Esophagus squamous epithelium (tissue), 5 donors: ENCODE measurements around the gene ATP6V0D1. TPM values are rescaled to one million over a fixed set of nuclear protein-coding genes. Genes with fewer than 3 reads are reported as not detected.

ENCODE experiments used
- DNase-seq: peaks from one replicate; lab custom pipeline; 2025; lab: John Stamatoyannopoulos, UW
- H3K27ac ChIP-seq, 4 donors: fragments of 200-600 bp; sonication (generic); one replicate each; pipeline ENCODE4 v1.5.1; 2016 to 2019; ENCODE audit warnings: mild to moderate bottlenecking in 1 of 4
- H3K27me3 ChIP-seq, 4 donors: fragments of 200-600 bp; sonication (generic); 1 replicate in 3 of 4; 2 replicates in 1 of 4; pipeline versions ENCODE4 v1.5.1 to v1.6.0; 2017 to 2021; ENCODE audit warnings: antibody characterized with exemption in 1 of 4
- H3K36me3 ChIP-seq, 3 donors: fragments of 200-600 bp; sonication (generic); one replicate each; pipeline ENCODE4 v1.5.1; 2016 to 2019
- H3K4me1 ChIP-seq, 3 donors: fragments of 200-600 bp; sonication (generic); one replicate each; pipeline ENCODE4 v1.5.1; 2017 to 2019
- H3K4me3 ChIP-seq, 4 donors: fragments of 200-600 bp; sonication (generic); 1 replicate in 3 of 4; 2 replicates in 1 of 4; pipeline ENCODE4 v1.5.1; 2016 to 2019; ENCODE audit warnings: mild to moderate bottlenecking in 2 of 4, moderate library complexity in 1 of 4
- H3K9me3 ChIP-seq, 3 donors: fragments of 200-600 bp; sonication (generic); one replicate each; pipeline ENCODE4 v1.5.1; 2016 to 2019
- CTCF ChIP-seq, 6 experiments: fragments of 450-650 bp in 4 of 6; fragments of 200-600 bp in 2 of 6; sonication (generic) in 2 of 6; IDR thresholded peaks; one replicate each; pipeline ENCODE4 v1.5.1; 2016 to 2019; ENCODE audit warnings: antibody characterized with exemption in 6 of 6, mild to moderate bottlenecking in 4 of 6, moderate library complexity in 4 of 6
- POLR2A ChIP-seq, 4 donors: fragments of 450-650 bp; IDR thresholded peaks; one replicate each; pipeline ENCODE4 v1.6.1; 2017; ENCODE audit warnings: antibody characterized with exemption in 4 of 4, mild to moderate bottlenecking in 4 of 4, moderate library complexity in 3 of 4
- whole genome bisulfite sequencing, 2 donors: methylation state at CpG; one replicate each; pipeline ENCODE4 v1.1.5; 2018; 5-methylcytosine and 5-hydroxymethylcytosine counted together
- intact Hi-C: fragments of 100-400 bp; cut with DNase I; formaldehyde crosslinking; loops from one replicate; pipeline ENCODE4 v1.15.0; 2022
- total RNA-seq, 4 donors: library from RNA; depleted of rRNA; stranded (reverse); fragments of >200 nt; gene quantifications; one replicate each; pipeline ENCODE4 v1.1.0, GENCODE V29; 2016
- donor health status: DM: yes; HTN: yes; CAD: no.

Gene ATP6V0D1
- total RNA-seq, 4 donors from 2014 or later, result 99.4 to 158 (median 131) TPM

GRCh38 chr16:67432506-67432890, 48.5 kb downstream of the ATP6V0D1 start:
- no peak for DNase-seq
- Histone ChIP-seq H3K9me3 (no peaks in the 10 kb centered on the region), H3K27me3 (peaks cover 0 to 25% (median 0%) of the 10 kb centered on the region in 4 donors), H3K4me3 (no peak overlapping the region), H3K27ac (no peak overlapping the region), H3K4me1 (peaks cover 21 to 57% (median 27%) of the 10 kb centered on the region in 3 donors), H3K36me3 (peaks cover 1 to 23% (median 4%) of the 10 kb centered on the region in 3 donors)
- intact Hi-C loops, result no loop called here
- WGBS, 2 donors, result 69 to 78% methylated on average over 4 to 5 of the region's 5 CpGs
- TF ChIP-seq POLR2A (IDR thresholded peaks at IDR 0.05), result no peak
- no peak for TF ChIP-seq CTCF (IDR thresholded peaks at IDR 0.05)

GRCh38 chr16:67431775-67432505, 49.0 kb downstream of the ATP6V0D1 start:
- Histone ChIP-seq H3K4me1 (peaks cover 21 to 58% (median 27%) of the 10 kb centered on the region in 3 donors), H3K27me3 (peaks cover 0 to 28% (median 0%) of the 10 kb centered on the region in 4 donors), H3K27ac (peak overlapping the region; percentile 76 to 89 (median 80)), H3K4me3 (peak overlapping the region; percentile 36 to 71 (median 52)), H3K36me3 (peaks cover 0 to 17% (median 4%) of the 10 kb centered on the region in 3 donors), H3K9me3 (no peaks in the 10 kb centered on the region)
- intact Hi-C loops, result no loop called here
- no peak for DNase-seq
- no peak for TF ChIP-seq CTCF (IDR thresholded peaks at IDR 0.05)
- TF ChIP-seq POLR2A (IDR thresholded peaks at IDR 0.05), result no peak
- WGBS, 2 donors, result 29 to 48% methylated on average over 5 to 8 of the region's 13 CpGs

- Histone ChIP-seq H3K27ac (peak within 1 kb of the TSS; percentile 76 to 89 (median 80)), H3K27me3 (peaks cover 0 to 31% (median 0%) of the 10 kb centered on the region in 4 donors), H3K9me3 (no peaks in the 10 kb centered on the region), H3K36me3 (peaks cover 0 to 9% (median 0%) of the 10 kb centered on the region in 3 donors), H3K4me3 (peak within 1 kb of the TSS; percentile 36 to 71 (median 52)), H3K4me1 (peaks cover 21 to 58% (median 27%) of the 10 kb centered on the region in 3 donors)
- no peak for DNase-seq
- intact Hi-C loops, result no loop called here
- WGBS, 2 donors, result 0 to 13% methylated on average over 1 to 3 of the region's 87 CpGs
- TF ChIP-seq POLR2A (IDR thresholded peaks at IDR 0.05) (peak in 1 of 4 donors; percentile 20), CTCF (IDR thresholded peaks at IDR 0.05) (peak in 3 of 6 experiments; percentile 14 to 31 (median 21))
Measured at GRCh38 chr16:67430977-67431774, 49.8 kb downstream of the ATP6V0D1 start, which contains the start of gene HSD11B2. Gene HSD11B2, plus strand, starts transcription at chr16:67431121. Its CDS starts 128 bp downstream, at chr16:67431249.

- Histone ChIP-seq H3K9me3 (no peaks in the 10 kb centered on the region), H3K36me3 (peaks cover 0 to 3% (median 0%) of the 10 kb centered on the region in 3 donors), H3K27me3 (peaks cover 0 to 33% (median 0%) of the 10 kb centered on the region in 4 donors), H3K4me1 (peaks cover 21 to 58% (median 27%) of the 10 kb centered on the region in 3 donors), H3K27ac (peak overlapping the region; percentile 76 to 89 (median 80)), H3K4me3 (peak overlapping the region; percentile 36 to 71 (median 52))
- TF ChIP-seq CTCF (IDR thresholded peaks at IDR 0.05) (peak in 1 of 6 experiments; percentile 6), POLR2A (IDR thresholded peaks at IDR 0.05) (peak in 1 of 4 donors; percentile 8)
- intact Hi-C loops, result no loop called here
- DNase-seq, result no peak
- 3 to 5% methylated on average over 4 to 8 of the region's 53 CpGs for WGBS, 2 donors
Measured at GRCh38 chr16:67430504-67430976, 50.4 kb downstream of the ATP6V0D1 start.
